Prostate gland (tissue), 2 donors: ENCODE measurements around the gene PTPRD.

Source experiments
- CTCF ChIP-seq, 4 experiments: fragments of 200-600 bp in 2 of 4; fragments of 450-650 bp in 2 of 4; sonication (generic) in 2 of 4; IDR thresholded peaks; 1 replicate in 3 of 4; 2 replicates in 1 of 4; pipeline ENCODE4 v1.5.1; 2016 to 2019; ENCODE audit warnings: antibody characterized with exemption in 4 of 4, mild to moderate bottlenecking in 2 of 4, moderate library complexity in 2 of 4
- POLR2A ChIP-seq: fragments of 450-650 bp; IDR thresholded peaks from one replicate; pipeline ENCODE4 v1.6.1; 2016; ENCODE audit warnings: antibody characterized with exemption, mild to moderate bottlenecking
- POLR2AphosphoS5 ChIP-seq: sonication (generic); formaldehyde crosslinking; IDR thresholded peaks from one replicate; pipeline ENCODE4 v1.6.1; 2017; ENCODE audit warnings: antibody characterized with exemption

GRCh38 chr9:8361364-8361763, 2251.4 kb downstream of the PTPRD start:
- TF ChIP-seq CTCF (IDR thresholded peaks at IDR 0.05) (no peak), POLR2A (no peak), POLR2AphosphoS5 (no peak)
